SK-N-SH treated with all-trans-retinoic acid at 6 μM for 48 hours (cell line): ENCODE data around the gene FPR1.

Experiments
- ATAC-seq: fragments of 200-7000 bp; cut with Tn5 transposase; 3 replicates; pipeline ENCODE4 v1.9.1; 2020; ENCODE audit warnings: mild to moderate bottlenecking, moderate library complexity
- ARNTL ChIP-seq: fragments of 450-650 bp; formaldehyde crosslinking; IDR thresholded peaks from 2 replicates; pipeline ENCODE4 v1.5.0; 2020; ENCODE audit warnings: low read depth, mild to moderate bottlenecking, moderate library complexity, borderline replicate concordance
- BACH2 ChIP-seq: fragments of 250-450 bp; sonication (Bioruptor Pico); IDR thresholded peaks from 2 replicates; pipeline ENCODE4 v1.9.0; 2021; ENCODE audit warnings: mild to moderate bottlenecking, borderline replicate concordance
- CSDC2 ChIP-seq: fragments of 250-450 bp; sonication (Bioruptor Pico); IDR thresholded peaks from 2 replicates; pipeline ENCODE4 v1.5.0; 2020; ENCODE audit warnings: mild to moderate bottlenecking, moderate library complexity
- CSRNP3 ChIP-seq: fragments of 250-450 bp; sonication (Bioruptor Pico); IDR thresholded peaks from 2 replicates; pipeline ENCODE4 v1.5.1; 2021; ENCODE audit warnings: mild to moderate bottlenecking, moderate library complexity
- ESRRG ChIP-seq: fragments of 250-450 bp; sonication (Bioruptor Pico); IDR thresholded peaks from 2 replicates; pipeline ENCODE4 v1.6.1; 2021; ENCODE audit warnings: mild to moderate bottlenecking
- GLIS3 ChIP-seq: fragments of 250-450 bp; sonication (Bioruptor Pico); IDR thresholded peaks from 2 replicates; pipeline ENCODE4 v1.5.0; 2020; ENCODE audit warnings: mild to moderate bottlenecking, moderate library complexity
- ISL1 ChIP-seq: fragments of 250-450 bp; sonication (Bioruptor Pico); IDR thresholded peaks from 2 replicates; pipeline ENCODE4 v2.1.2; 2022; ENCODE audit warnings: mild to moderate bottlenecking, moderate library complexity
- OSR1 ChIP-seq: fragments of 250-450 bp; sonication (Bioruptor Pico); IDR thresholded peaks from 2 replicates; pipeline ENCODE4 v1.8.0; 2022; ENCODE audit warnings: moderate library complexity, mild to moderate bottlenecking, inconsistent platforms
- PATZ1 ChIP-seq: fragments of 250-450 bp; sonication (Bioruptor Pico); IDR thresholded peaks from 2 replicates; pipeline ENCODE4 v1.8.0; 2020; ENCODE audit warnings: mild to moderate bottlenecking, moderate library complexity, borderline replicate concordance
- POU6F1 ChIP-seq: fragments of 250-450 bp; sonication (Bioruptor Pico); IDR thresholded peaks from 2 replicates; pipeline ENCODE4 v1.8.0; 2021; ENCODE audit warnings: low read depth, mild to moderate bottlenecking, moderate library complexity, borderline replicate concordance
- PPARA ChIP-seq: fragments of 250-450 bp; sonication (Bioruptor Pico); IDR thresholded peaks from 2 replicates; pipeline ENCODE4 v1.5.0; 2020; ENCODE audit warnings: mild to moderate bottlenecking, borderline replicate concordance
- RARB ChIP-seq: fragments of 250-450 bp; sonication (Bioruptor Pico); IDR thresholded peaks from 2 replicates; pipeline ENCODE4 v1.8.0; 2021; ENCODE audit warnings: mild to moderate bottlenecking, moderate library complexity
- SNAI2 ChIP-seq: fragments of 250-450 bp; sonication (Bioruptor Pico); IDR thresholded peaks from 2 replicates; pipeline ENCODE4 v1.5.0; 2020; ENCODE audit warnings: mild to moderate bottlenecking, moderate library complexity
- TCF4 ChIP-seq: fragments of 250-450 bp; sonication (Bioruptor Pico); IDR thresholded peaks from 2 replicates; pipeline ENCODE4 v1.8.0; 2021; ENCODE audit warnings: mild to moderate bottlenecking, moderate library complexity, borderline replicate concordance
- TOX ChIP-seq: fragments of 250-450 bp; sonication (Bioruptor Pico); IDR thresholded peaks from 2 replicates; pipeline ENCODE4 v1.8.0; 2021; ENCODE audit warnings: mild to moderate bottlenecking, moderate library complexity, borderline replicate concordance
- TSHZ2 ChIP-seq: fragments of 250-450 bp; sonication (Bioruptor Pico); IDR thresholded peaks from 2 replicates; pipeline ENCODE4 v1.5.0; 2020; ENCODE audit warnings: mild to moderate bottlenecking, moderate library complexity
- ZC3H10 ChIP-seq: fragments of 250-450 bp; sonication (Bioruptor Pico); IDR thresholded peaks from 2 replicates; pipeline ENCODE4 v1.5.1; 2021; ENCODE audit warnings: mild to moderate bottlenecking, moderate library complexity
- ZFP3 ChIP-seq: fragments of 250-450 bp; sonication (Bioruptor Pico); IDR thresholded peaks from 2 replicates; pipeline ENCODE4 v1.5.0; 2020; ENCODE audit warnings: mild to moderate bottlenecking, moderate library complexity
- ZFP30 ChIP-seq: fragments of 450-650 bp; formaldehyde crosslinking; IDR thresholded peaks from 2 replicates; pipeline ENCODE4 v1.5.0; 2022; ENCODE audit warnings: mild to moderate bottlenecking, moderate library complexity
- ZNF565 ChIP-seq: fragments of 450-650 bp; formaldehyde crosslinking; conservative IDR thresholded peaks from 2 replicates; pipeline ENCODE4 v1.5.0; 2020; ENCODE audit warnings: low read depth, mild to moderate bottlenecking, moderate library complexity
- ZNF70 ChIP-seq: fragments of 450-650 bp; formaldehyde crosslinking; IDR thresholded peaks from 2 replicates; pipeline ENCODE4 v1.5.0; 2020; ENCODE audit warnings: mild to moderate bottlenecking, moderate library complexity
- ZNF8 ChIP-seq: fragments of 450-650 bp; formaldehyde crosslinking; IDR thresholded peaks from 2 replicates; pipeline ENCODE4 v1.5.0; 2020; ENCODE audit warnings: mild to moderate bottlenecking, moderate library complexity

Gene FPR1

GRCh38 chr19:51701468-51702100 is 50.1 kb downstream of the FPR1 start:
- TF ChIP-seq GLIS3 (CRISPR knock-in tag) (no peak), ARNTL (CRISPR knock-in tag) (no peak), TSHZ2 (CRISPR knock-in tag) (no peak), CSDC2 (CRISPR knock-in tag) (no peak), OSR1 (no peak), PPARA (CRISPR knock-in tag) (no peak), TCF4 (CRISPR knock-in tag) (no peak), SNAI2 (CRISPR knock-in tag) (no peak), ZNF70 (CRISPR knock-in tag) (no peak), ISL1 (no peak), ZFP30 (no peak), ZNF565 (CRISPR knock-in tag) (no peak), CSRNP3 (no peak), BACH2 (CRISPR knock-in tag) (no peak), ZNF8 (no peak), RARB (CRISPR knock-in tag) (no peak)
- no peak for ATAC-seq

GRCh38 chr19:51699170-51699569 is 52.5 kb downstream of the FPR1 start:
- ATAC-seq = no peak
- TF ChIP-seq SNAI2 (CRISPR knock-in tag) (no peak), PPARA (CRISPR knock-in tag) (no peak), ZFP3 (no peak)

- TF ChIP-seq ISL1 = no peak
- TF ChIP-seq ZC3H10 = no peak
- no peak for TF ChIP-seq RARB (CRISPR knock-in tag)
- no peak for TF ChIP-seq ARNTL (CRISPR knock-in tag)
- TF ChIP-seq POU6F1 (CRISPR knock-in tag) = no peak
- TF ChIP-seq BACH2 (CRISPR knock-in tag) = no peak
- TF ChIP-seq ESRRG (CRISPR knock-in tag) = no peak
- TF ChIP-seq PPARA (CRISPR knock-in tag) = no peak
- TF ChIP-seq PATZ1 (CRISPR knock-in tag) = no peak
- no peak for TF ChIP-seq ZFP30
- TF ChIP-seq OSR1 = no peak
- no peak for TF ChIP-seq GLIS3 (CRISPR knock-in tag)
- TF ChIP-seq, all 23 proteins: peak for 0
These were observed 53.4 kb downstream of the FPR1 start for GRCh38 chr19:51698296-51698695.

GRCh38 chr19:51697169-51697776 is 54.4 kb downstream of the FPR1 start:
- no peak for ATAC-seq
- TF ChIP-seq ARNTL (CRISPR knock-in tag) = no peak
- no peak for TF ChIP-seq TOX (CRISPR knock-in tag)
- no peak for TF ChIP-seq OSR1
- TF ChIP-seq ZNF565 (CRISPR knock-in tag) = no peak
- TF ChIP-seq BACH2 (CRISPR knock-in tag) = no peak
- TF ChIP-seq ESRRG (CRISPR knock-in tag) = no peak
- TF ChIP-seq CSRNP3 = no peak
- no peak for TF ChIP-seq ZFP30
- TF ChIP-seq CSDC2 (CRISPR knock-in tag) = no peak
- no peak for TF ChIP-seq TSHZ2 (CRISPR knock-in tag)
- no peak for TF ChIP-seq PPARA (CRISPR knock-in tag)
- TF ChIP-seq ZNF8 = no peak
- no peak for TF ChIP-seq ZFP3
- no peak for TF ChIP-seq ZC3H10

More at GRCh38 chr19:51698296-51698695, 53.4 kb downstream of the FPR1 start:
- ATAC-seq = no peak
